ENCODE results near the gene NFATC2IP.

Gene NFATC2IP

GRCh38 chr16:28915181-28915580, 35.6 kb upstream of the NFATC2IP start:
- TF ChIP-seq, protein P1, sequence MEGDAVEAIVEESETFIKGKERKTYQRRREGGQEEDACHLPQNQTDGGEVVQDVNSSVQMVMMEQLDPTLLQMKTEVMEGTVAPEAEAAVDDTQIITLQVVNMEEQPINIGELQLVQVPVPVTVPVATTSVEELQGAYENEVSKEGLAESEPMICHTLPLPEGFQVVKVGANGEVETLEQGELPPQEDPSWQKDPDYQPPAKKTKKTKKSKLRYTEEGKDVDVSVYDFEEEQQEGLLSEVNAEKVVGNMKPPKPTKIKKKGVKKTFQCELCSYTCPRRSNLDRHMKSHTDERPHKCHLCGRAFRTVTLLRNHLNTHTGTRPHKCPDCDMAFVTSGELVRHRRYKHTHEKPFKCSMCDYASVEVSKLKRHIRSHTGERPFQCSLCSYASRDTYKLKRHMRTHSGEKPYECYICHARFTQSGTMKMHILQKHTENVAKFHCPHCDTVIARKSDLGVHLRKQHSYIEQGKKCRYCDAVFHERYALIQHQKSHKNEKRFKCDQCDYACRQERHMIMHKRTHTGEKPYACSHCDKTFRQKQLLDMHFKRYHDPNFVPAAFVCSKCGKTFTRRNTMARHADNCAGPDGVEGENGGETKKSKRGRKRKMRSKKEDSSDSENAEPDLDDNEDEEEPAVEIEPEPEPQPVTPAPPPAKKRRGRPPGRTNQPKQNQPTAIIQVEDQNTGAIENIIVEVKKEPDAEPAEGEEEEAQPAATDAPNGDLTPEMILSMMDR (IDR thresholded peaks at IDR 0.05; ENCODE audit: low read depth, low read length), result no peak
- Histone ChIP-seq H3K4me3 (ENCODE audit: low read depth, low read length) (no peak overlapping the region), H3K27me3 (no peaks in the 10 kb centered on the region), H3K9me3 (no peaks in the 10 kb centered on the region), H3K36me3 (no peaks in the 10 kb centered on the region), H3K4me1 (no peaks in the 10 kb centered on the region)
- DNase-seq, result no peak

DNA sequence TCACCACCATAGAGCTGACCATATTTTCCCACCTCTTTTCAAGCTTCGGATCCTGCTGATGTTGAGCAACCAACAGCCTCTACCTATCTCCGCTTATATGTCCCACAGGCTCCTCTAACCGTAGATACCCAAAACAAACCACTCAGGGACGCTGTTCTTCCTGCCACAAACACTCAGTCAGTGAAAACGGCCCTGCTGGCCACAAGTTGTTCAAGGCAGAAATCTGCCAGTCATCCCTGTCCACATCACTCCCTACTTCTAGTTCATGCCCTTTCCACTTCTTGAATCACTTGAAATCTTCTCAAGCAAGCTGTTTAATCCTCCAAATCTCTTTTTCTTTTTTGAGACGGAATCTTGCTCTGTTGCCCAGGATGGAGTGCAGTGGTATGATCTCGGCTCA, 33.6 kb upstream of the NFATC2IP start:
- Histone ChIP-seq H3K27me3 (no peaks in the 10 kb centered on the region), H3K9me3 (no peaks in the 10 kb centered on the region), H3K4me1 (no peaks in the 10 kb centered on the region), H3K4me3 (ENCODE audit: low read depth, low read length) (no peak overlapping the region), H3K36me3 (no peaks in the 10 kb centered on the region)
- TF ChIP-seq, protein P1 (IDR thresholded peaks at IDR 0.05; ENCODE audit: low read depth, low read length), result no peak
- DNase-seq, result no peak

DNA sequence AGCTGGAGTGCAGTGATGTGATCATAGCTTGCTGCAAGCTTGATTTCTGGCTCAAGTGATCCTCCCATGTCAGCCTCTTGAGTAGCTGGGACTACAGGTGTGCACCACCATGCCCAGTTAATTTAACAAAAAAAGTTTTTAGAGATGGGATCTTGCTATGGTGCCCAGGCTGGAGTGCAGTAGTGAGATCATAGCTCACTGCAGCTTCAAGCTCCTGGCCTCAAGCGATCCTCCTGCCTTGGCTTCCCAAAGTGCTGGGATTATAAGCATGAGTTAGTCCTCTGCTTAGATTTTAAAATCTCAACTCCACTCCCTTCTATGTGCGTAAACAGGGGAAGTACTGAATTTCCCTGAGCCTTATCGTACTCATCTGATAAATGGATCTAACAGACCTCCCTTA, 32.0 kb upstream of the NFATC2IP start:
- Histone ChIP-seq H3K4me1 (no peaks in the 10 kb centered on the region), H3K36me3 (no peaks in the 10 kb centered on the region), H3K27me3 (no peaks in the 10 kb centered on the region), H3K9me3 (no peaks in the 10 kb centered on the region), H3K4me3 (ENCODE audit: low read depth, low read length) (no peak overlapping the region)
- TF ChIP-seq, protein P1 (IDR thresholded peaks at IDR 0.05; ENCODE audit: low read depth, low read length), result no peak
- DNase-seq, result no peak

GRCh38 chr16:28923231-28923587, 27.5 kb upstream of the NFATC2IP start:
- Histone ChIP-seq H3K4me3 (ENCODE audit: low read depth, low read length) (no peak overlapping the region), H3K9me3 (no peaks in the 10 kb centered on the region), H3K36me3 (no peaks in the 10 kb centered on the region), H3K4me1 (no peaks in the 10 kb centered on the region), H3K27me3 (no peaks in the 10 kb centered on the region)
- no peak for DNase-seq
- TF ChIP-seq, protein P1 (IDR thresholded peaks at IDR 0.05; ENCODE audit: low read depth, low read length), result no peak

- Histone ChIP-seq H3K27me3 (no peaks in the 10 kb centered on the region), H3K36me3 (no peaks in the 10 kb centered on the region), H3K4me3 (ENCODE audit: low read depth, low read length) (no peak overlapping the region), H3K9me3 (no peaks in the 10 kb centered on the region), H3K4me1 (no peaks in the 10 kb centered on the region)
- no peak for DNase-seq
- TF ChIP-seq, protein P1 (IDR thresholded peaks at IDR 0.05; ENCODE audit: low read depth, low read length), result no peak
These were observed 26.9 kb upstream of the NFATC2IP start for GRCh38 chr16:28923652-28924398.

DNA sequence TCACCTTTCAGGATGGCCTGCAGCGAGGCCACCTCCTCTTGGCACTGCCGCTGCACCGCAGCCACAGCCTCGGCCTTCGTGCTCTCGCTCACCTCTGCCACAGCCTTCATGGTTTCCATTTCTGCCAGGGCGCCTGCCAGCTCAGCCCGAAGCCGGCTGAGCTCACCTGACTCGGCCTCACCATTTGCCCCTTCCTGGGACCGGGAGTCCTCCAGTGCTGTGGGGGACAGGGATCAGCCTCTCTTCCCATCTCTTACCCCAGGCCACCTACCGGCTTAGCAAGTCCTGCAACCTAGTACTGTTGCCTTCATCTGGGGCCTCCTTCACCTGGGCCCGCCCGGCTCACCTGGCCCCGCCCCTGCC, 26.4 kb upstream of the NFATC2IP start:
- no peaks in the 10 kb centered on the region for H3K9me3 ChIP-seq
- H3K4me3 ChIP-seq (ENCODE audit: low read depth, low read length), result peak overlapping the region; percentile 72
- TF ChIP-seq, protein P1 (IDR thresholded peaks at IDR 0.05; ENCODE audit: low read depth, low read length), result no peak
- H3K4me1 ChIP-seq, result no peaks in the 10 kb centered on the region
- no peaks in the 10 kb centered on the region for H3K27me3 ChIP-seq
- no peaks in the 10 kb centered on the region for H3K36me3 ChIP-seq
- no peak for DNase-seq

Measured in BE2C (cell line).